Karpas-422 (cell line): ENCODE measurements around the gene SYTL3. TPM values are rescaled to one million over a fixed set of nuclear protein-coding genes. Genes with fewer than 3 reads are reported as not detected.

Experiments
- DNase-seq: peaks from one replicate; pipeline ENCODE4 v3.0.0-alpha.2; 2015
- H2AFZ ChIP-seq: fragments of 200-600 bp; sonication (generic); 2 replicates; pipeline ENCODE4 v1.6.1; 2014; ENCODE audit warnings: antibody characterized with exemption, low read length, mixed read lengths
- H3K27ac ChIP-seq: fragments of 200-600 bp; sonication (generic); 2 replicates; pipeline ENCODE4 v1.5.1; 2014; ENCODE audit warnings: mild to moderate bottlenecking, low read length, moderate library complexity
- H3K27me3 ChIP-seq: fragments of 200-600 bp; sonication (generic); 2 replicates; pipeline ENCODE4 v1.6.1; 2014; ENCODE audit warnings: low read length, mixed read lengths
- H3K36me3 ChIP-seq: fragments of 200-600 bp; sonication (generic); 2 replicates; pipeline ENCODE4 v1.6.1; 2014; ENCODE audit warnings: low read length, mixed read lengths; ENCODE audit not compliant: insufficient read depth
- H3K4me1 ChIP-seq: fragments of 200-600 bp; sonication (generic); 2 replicates; pipeline ENCODE4 v1.6.1; 2014; ENCODE audit warnings: mild to moderate bottlenecking, low read length, mixed read lengths
- H3K4me2 ChIP-seq: fragments of 200-600 bp; sonication (generic); 2 replicates; pipeline ENCODE4 v1.6.1; 2014; ENCODE audit warnings: low read length, low read depth, mild to moderate bottlenecking; ENCODE audit not compliant: poor library complexity, severe bottlenecking
- H3K4me3 ChIP-seq: fragments of 200-600 bp; sonication (generic); 2 replicates; pipeline ENCODE4 v1.5.1; 2014; ENCODE audit warnings: mild to moderate bottlenecking, antibody characterized with exemption, low read length, mixed read lengths
- H3K79me2 ChIP-seq: fragments of 200-600 bp; sonication (generic); 2 replicates; pipeline ENCODE4 v1.6.1; 2014; ENCODE audit warnings: mild to moderate bottlenecking, low read length, mixed read lengths
- H3K9ac ChIP-seq: fragments of 200-600 bp; sonication (generic); 2 replicates; pipeline ENCODE4 v1.6.0; 2014; ENCODE audit warnings: low read length
- H3K9me2 ChIP-seq: fragments of 200-600 bp; sonication (generic), shearing (Covaris generic); replicated peaks from 2 replicates; pipeline ENCODE4 v1.6.0; 2014; ENCODE audit warnings: mild to moderate bottlenecking, low read length, moderate library complexity; ENCODE audit not compliant: insufficient read depth
- H3K9me3 ChIP-seq: fragments of 300-700, 200-600 bp; sonication (generic); 2 replicates; pipeline ENCODE4 v1.6.1; 2014; ENCODE audit warnings: low read length, mixed read lengths
- H4K20me1 ChIP-seq: fragments of 200-600 bp; sonication (generic); 2 replicates; pipeline ENCODE4 v1.6.1; 2014; ENCODE audit warnings: mild to moderate bottlenecking, antibody characterized with exemption, low read length, low read depth; ENCODE audit not compliant: insufficient read depth
- total RNA-seq: library from RNA; depleted of rRNA; stranded (reverse); fragments of >200 nt; shearing (Covaris generic); gene quantifications from 2 replicates; pipeline ENCODE4 v1.2.3, GENCODE V29; 2014; ENCODE audit warnings: low replicate concordance

SYTL3 gene
- total RNA-seq, 1 experiment from 2014 or later, result 0.41 TPM

GRCh38 chr6:158761746-158762145, 111.9 kb downstream of the SYTL3 start:
- H3K36me3 ChIP-seq, result peaks cover 22% of the 10 kb centered on the region
- no peak overlapping the region for H3K4me3 ChIP-seq
- no peak overlapping the region for H3K27ac ChIP-seq
- H2AFZ ChIP-seq, result no peak overlapping the region
- no peaks in the 10 kb centered on the region for H3K9me3 ChIP-seq
- H4K20me1 ChIP-seq, result peaks cover 19% of the 10 kb centered on the region; the same call in 1 of the 2 replicates
- peaks cover 6% of the 10 kb centered on the region; the same call in 1 of the 2 replicates for H3K4me1 ChIP-seq
- H3K27me3 ChIP-seq, result no peaks in the 10 kb centered on the region
- no peak overlapping the region for H3K4me2 ChIP-seq
- H3K79me2 ChIP-seq, result no peaks in the 10 kb centered on the region
- no peak overlapping the region for H3K9ac ChIP-seq
- no peaks in the 10 kb centered on the region for H3K9me2 ChIP-seq
- DNase-seq, result no peak

GRCh38 chr6:158762787-158763433, 113.1 kb downstream of the SYTL3 start:
- Histone ChIP-seq H4K20me1 (peaks cover 21% of the 10 kb centered on the region; the same call in 1 of the 2 replicates), H3K4me2 (no peak overlapping the region), H3K79me2 (no peaks in the 10 kb centered on the region), H3K4me1 (peaks cover 6% of the 10 kb centered on the region; the same call in 1 of the 2 replicates), H2AFZ (no peak overlapping the region), H3K4me3 (no peak overlapping the region), H3K27me3 (no peaks in the 10 kb centered on the region), H3K9ac (no peak overlapping the region), H3K36me3 (peaks cover 32% of the 10 kb centered on the region), H3K27ac (no peak overlapping the region), H3K9me2 (no peaks in the 10 kb centered on the region), H3K9me3 (no peaks in the 10 kb centered on the region)
- no peak for DNase-seq

DNA sequence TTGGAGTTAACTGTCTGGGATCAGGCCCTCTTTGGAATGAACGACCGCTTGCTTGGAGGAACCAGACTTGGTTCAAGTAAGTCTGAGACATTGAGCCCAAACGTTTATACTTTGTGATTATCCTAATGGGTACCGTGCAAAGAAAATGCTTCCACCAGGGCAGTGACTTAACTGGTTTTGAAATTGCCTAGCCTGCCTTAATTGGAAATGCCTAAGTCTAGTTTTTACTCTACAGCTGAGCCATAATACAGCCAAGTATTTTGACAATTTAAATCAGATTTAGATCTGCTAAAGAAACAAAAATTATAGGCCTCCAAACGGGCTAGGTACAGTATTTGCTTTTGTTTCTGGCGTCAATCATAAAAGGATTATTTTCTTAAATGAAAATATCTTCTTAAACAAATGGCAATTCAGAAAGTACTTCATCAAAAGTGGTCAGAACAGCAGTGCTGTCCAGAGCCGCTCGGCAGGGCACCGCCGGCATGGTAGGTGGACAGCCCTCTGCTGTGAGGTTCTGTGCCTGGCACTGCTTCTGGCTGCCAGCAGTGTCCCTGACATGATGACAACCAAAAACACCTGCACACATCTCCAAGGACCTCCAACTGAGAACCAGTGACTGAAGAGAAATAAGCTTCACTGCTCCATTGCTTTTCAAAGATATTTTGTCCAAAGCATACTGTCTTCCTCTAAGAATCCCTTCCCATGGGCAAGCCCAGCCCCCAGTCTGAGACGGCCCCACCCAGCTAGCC, 113.8 kb downstream of the SYTL3 start:
- DNase-seq, result no peak
- Histone ChIP-seq H3K27me3 (no peaks in the 10 kb centered on the region), H3K4me2 (no peak overlapping the region), H3K9ac (no peak overlapping the region), H4K20me1 (peaks cover 21% of the 10 kb centered on the region; the same call in 1 of the 2 replicates), H3K4me3 (no peak overlapping the region), H3K27ac (no peak overlapping the region), H2AFZ (no peak overlapping the region), H3K9me3 (no peaks in the 10 kb centered on the region), H3K4me1 (peaks cover 6% of the 10 kb centered on the region; the same call in 1 of the 2 replicates), H3K36me3 (peaks cover 39% of the 10 kb centered on the region), H3K79me2 (no peaks in the 10 kb centered on the region), H3K9me2 (no peaks in the 10 kb centered on the region)

DNA sequence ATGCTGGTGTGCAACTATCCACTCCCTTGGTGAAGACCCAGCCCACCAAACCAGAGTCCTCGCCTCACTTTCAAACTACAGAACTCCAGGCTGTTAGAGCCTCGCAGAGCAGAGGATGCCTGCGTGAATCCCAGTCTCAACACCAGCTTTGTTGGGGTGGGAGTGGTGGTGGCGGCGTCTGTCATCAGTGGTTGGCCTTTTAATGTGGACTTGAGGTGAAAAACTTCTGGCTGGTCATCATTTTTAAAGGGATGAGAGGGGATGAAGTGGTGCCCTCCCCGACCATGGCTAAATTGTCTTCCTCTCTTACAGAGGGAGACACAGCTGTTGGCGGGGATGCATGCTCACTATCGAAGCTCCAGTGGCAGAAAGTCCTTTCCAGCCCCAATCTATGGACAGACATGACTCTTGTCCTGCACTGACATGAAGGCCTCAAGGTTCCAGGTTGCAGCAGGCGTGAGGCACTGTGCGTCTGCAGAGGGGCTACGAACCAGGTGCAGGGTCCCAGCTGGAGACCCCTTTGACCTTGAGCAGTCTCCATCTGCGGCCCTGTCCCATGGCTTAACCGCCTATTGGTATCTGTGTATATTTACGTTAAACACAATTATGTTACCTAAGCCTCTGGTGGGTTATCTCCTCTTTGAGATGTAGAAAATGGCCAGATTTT, 114.5 kb downstream of the SYTL3 start:
- Histone ChIP-seq H3K9ac (no peak overlapping the region), H3K9me2 (no peaks in the 10 kb centered on the region), H3K9me3 (no peaks in the 10 kb centered on the region), H3K27me3 (no peaks in the 10 kb centered on the region), H3K4me2 (no peak overlapping the region), H4K20me1 (peaks cover 20% of the 10 kb centered on the region; the same call in 1 of the 2 replicates), H3K4me1 (peaks cover 2% of the 10 kb centered on the region; the same call in 1 of the 2 replicates), H3K79me2 (no peaks in the 10 kb centered on the region), H2AFZ (no peak overlapping the region), H3K4me3 (no peak overlapping the region), H3K27ac (no peak overlapping the region), H3K36me3 (peaks cover 44% of the 10 kb centered on the region)
- DNase-seq, result no peak

- no peak overlapping the region for H3K4me2 ChIP-seq
- H4K20me1 ChIP-seq, result peaks cover 25% of the 10 kb centered on the region; the same call in 1 of the 2 replicates
- no peak overlapping the region for H3K4me3 ChIP-seq
- no peaks in the 10 kb centered on the region for H3K4me1 ChIP-seq
- H3K9ac ChIP-seq, result no peak overlapping the region
- H3K27ac ChIP-seq, result no peak overlapping the region
- H2AFZ ChIP-seq, result no peak overlapping the region
- no peaks in the 10 kb centered on the region for H3K79me2 ChIP-seq
- H3K27me3 ChIP-seq, result no peaks in the 10 kb centered on the region
- peaks cover 50% of the 10 kb centered on the region for H3K36me3 ChIP-seq
- H3K9me3 ChIP-seq, result no peaks in the 10 kb centered on the region
- no peaks in the 10 kb centered on the region for H3K9me2 ChIP-seq
- no peak for DNase-seq
Measured at GRCh38 chr6:158764926-158765325, 115.1 kb downstream of the SYTL3 start.

DNA sequence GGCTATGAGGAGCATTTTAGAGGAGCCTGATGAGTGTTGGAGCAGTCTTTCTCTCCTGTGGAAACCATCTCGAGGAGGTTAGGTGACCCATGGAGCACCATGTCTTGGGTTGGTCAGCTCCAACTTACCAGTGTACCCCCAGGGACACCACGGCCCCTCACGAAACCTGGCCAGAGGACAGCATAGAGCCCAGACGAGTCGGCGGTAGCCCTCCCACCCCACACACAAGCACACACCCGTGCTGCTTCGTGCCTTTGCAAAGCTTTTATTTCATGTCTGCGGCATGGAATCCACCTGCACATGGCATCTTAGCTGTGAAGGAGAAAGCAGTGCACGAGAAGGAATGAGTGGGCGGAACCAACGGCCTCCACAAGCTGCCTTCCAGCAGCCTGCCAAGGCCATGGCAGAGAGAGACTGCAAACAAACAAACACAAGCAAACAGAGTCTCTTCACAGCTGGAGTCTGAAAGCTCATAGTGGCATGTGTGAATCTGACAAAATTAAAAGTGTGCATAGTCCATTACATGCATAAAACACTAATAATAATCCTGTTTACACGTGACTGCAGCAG, 115.7 kb downstream of the SYTL3 start:
- no peaks in the 10 kb centered on the region for H3K4me1 ChIP-seq

DNA sequence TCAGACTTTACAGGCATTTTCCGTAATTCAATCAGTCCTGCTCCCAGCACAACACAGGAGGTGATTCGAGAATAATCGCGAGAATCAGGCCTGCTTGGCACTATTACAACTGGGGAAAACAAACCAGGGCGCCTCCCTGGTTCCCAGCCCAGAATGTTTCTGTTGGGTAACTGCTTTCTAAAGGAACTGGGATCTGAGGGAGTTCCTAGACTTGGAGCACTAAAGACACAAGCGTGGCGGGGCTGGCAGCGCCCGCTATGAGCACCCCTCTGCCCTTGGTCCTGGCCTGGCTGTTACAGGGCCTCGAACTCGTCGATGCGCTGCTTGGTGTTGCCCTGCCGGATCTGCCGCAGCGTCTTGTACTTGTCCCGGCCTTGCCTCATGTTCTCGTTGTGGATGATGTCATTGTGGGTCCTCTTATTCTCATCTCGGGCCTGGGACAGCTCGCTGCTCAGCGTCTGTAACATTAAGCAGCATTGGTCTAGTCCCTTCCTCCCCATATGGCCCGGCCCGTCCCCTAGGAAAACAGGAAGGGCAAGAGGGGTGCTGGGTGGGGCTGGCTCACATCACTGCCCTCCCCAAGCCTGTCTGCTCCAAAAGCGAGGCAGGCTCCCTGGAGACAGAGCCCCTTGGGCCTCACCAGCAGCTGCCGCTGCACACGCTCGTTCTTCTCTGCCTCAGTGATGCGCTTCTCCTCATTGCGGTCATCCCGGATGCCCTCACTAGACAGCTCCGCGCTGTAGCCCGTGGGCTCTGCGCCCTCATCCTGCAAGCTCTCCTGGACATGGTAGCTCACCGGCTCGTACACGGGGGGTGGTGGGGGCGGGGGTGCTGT, 117.0 kb downstream of the SYTL3 start:
- Histone ChIP-seq H3K27ac (no peak overlapping the region), H3K9me3 (no peaks in the 10 kb centered on the region), H3K4me3 (no peak overlapping the region), H3K4me2 (no peak overlapping the region), H3K79me2 (no peaks in the 10 kb centered on the region), H2AFZ (no peak overlapping the region), H3K27me3 (no peaks in the 10 kb centered on the region), H3K9me2 (no peaks in the 10 kb centered on the region), H3K36me3 (peaks cover 62% of the 10 kb centered on the region), H4K20me1 (peaks cover 30% of the 10 kb centered on the region; the same call in 1 of the 2 replicates), H3K9ac (no peak overlapping the region), H3K4me1 (no peaks in the 10 kb centered on the region)
- DNase-seq, result no peak

More for the DNA sequence above, 115.7 kb downstream of the SYTL3 start:
- no peak overlapping the region for H3K4me3 ChIP-seq
- no peak overlapping the region for H2AFZ ChIP-seq
- H3K9me3 ChIP-seq, result no peaks in the 10 kb centered on the region
- H3K27ac ChIP-seq, result no peak overlapping the region
- no peak overlapping the region for H3K9ac ChIP-seq
- H3K36me3 ChIP-seq, result peaks cover 56% of the 10 kb centered on the region
- no peaks in the 10 kb centered on the region for H3K27me3 ChIP-seq
- no peaks in the 10 kb centered on the region for H3K79me2 ChIP-seq
- no peak overlapping the region for H3K4me2 ChIP-seq
- no peaks in the 10 kb centered on the region for H3K9me2 ChIP-seq
- DNase-seq, result no peak
- H4K20me1 ChIP-seq, result peaks cover 30% of the 10 kb centered on the region; the same call in 1 of the 2 replicates
